NCI-H2081 (cell line): ENCODE measurements around the gene RNF207.

Experiments
- DNase-seq, 2 experiments: peaks; one replicate each; lab custom pipeline; 2025; lab: John Stamatoyannopoulos, UW

RNF207 gene

DNA sequence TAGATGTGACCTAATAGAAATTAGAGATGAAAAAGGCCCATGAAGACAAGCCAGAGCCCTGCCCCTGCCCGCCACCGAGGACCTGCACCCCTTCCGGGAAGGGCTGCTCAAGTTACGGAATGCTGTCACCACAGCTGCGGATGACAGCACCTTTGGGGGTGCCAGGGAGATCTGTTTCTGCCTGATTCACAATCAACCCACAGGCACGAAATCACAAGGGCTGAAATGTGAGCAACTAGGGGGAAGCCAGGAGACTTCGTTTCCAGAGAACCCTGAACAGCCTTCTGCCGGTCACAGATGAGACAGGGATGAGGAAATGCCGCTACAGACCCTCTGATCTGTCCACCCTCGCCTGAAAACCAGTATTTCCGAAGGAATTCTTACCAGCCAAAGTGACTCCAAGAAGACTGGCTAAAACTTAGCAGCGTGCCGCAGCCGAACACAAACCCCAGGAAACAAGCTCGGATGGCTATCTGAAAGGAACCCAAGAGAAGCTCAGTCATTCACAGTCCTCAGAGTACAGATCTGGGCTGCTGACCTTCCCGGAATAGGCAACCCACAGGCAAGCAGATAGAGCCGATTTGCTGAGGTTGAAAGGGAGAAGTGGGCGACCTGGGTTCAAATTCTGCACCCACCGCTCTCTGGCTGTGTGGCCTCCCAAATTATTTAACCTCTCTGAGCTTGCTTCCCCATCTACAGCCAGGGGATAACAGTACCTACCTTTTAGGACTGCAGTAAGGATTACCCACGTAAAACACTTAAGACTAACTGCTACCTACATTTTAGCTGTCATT is 28.8 kb downstream of the RNF207 start:
- peak; percentile 17 to 38 for DNase-seq

GRCh38 chr1:6235296-6235677 is 29.4 kb downstream of the RNF207 start:
- DNase-seq: no peak

DNA sequence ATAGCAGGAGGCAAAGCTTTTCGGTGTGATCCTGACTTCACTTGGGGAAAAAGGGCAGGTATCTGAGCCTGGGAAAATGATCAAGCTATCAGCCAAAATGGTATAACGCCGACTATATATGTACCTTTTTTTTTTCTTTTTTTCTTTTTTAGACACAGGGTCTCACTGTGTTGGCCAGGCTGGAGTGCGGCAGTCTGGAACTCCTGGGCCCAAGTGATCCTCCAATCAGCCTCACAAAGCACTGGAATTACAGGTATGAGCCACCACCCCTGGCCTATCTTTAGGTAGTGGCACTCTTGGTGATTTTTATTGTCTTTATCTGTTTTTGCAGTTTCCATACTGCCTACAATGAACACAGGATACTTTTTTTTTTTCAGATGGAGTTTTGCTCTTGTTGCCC is 31.2 kb downstream of the RNF207 start:
- DNase-seq: no peak

DNA sequence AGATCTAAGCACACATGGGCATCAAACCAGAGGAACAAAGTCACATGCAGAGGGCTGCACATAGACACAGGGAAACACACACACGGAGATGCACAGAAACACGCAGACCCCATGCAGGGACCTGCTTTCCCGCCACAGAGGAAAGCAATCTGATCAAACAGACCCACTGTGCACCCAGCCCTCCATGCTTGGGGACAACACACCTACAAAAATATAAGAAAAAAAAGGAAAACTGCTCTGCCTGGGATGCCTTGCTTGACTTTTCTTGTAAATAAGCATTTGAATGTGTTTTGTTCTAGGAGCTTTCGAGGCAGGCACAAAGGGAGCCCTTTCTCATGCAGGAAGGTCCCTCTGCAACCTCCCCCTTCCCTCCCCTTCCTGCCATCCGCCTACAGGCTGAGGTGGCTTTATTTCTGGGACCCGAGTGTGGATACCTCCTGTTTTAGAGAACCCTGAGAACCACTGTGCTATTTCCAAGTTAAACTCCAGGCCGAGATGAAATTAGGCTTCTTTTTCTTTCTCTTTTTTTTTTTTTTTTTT is 33.4 kb downstream of the RNF207 start:
- DNase-seq: no peak

DNA sequence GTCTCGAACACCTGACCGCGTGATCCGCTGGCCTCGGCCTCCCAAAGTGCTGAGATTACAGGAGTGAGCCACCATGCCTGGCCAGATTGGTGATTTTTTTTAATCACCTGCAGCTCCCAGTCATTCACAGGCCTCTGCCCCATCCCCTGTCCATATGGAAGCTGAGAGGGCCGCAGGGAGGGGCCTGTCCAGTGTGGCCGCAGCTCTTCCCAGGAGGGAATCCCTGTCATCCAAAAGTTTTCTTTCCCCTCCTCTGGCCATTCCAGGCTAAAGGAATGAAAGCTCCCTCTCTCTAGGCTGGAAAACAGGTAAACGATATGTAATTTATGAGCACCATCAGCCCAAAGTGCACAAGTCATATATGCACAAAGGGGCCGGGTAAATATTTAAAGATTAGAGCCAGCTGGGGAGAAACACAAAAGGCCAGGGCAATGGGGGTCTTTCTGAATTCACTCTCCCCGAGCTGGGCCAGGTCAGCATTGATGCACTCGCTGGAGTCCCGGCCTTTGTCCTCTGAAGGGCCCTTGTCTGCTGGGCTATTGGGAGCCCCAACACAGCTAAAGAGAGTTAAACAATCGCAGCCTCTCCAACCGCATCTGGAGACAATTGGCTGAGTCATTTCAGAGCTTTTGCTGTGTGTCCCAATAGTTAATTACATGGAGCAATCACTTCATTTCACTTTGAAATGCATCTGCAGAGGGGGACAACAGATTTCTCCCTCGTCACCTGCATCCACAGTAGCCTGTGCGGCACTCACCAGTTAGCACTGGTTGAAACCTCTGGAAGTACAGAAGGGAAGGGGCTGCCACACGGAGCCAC is 34.2 kb downstream of the RNF207 start:
- peak in 1 of 2 experiments; percentile 52 for DNase-seq

DNA sequence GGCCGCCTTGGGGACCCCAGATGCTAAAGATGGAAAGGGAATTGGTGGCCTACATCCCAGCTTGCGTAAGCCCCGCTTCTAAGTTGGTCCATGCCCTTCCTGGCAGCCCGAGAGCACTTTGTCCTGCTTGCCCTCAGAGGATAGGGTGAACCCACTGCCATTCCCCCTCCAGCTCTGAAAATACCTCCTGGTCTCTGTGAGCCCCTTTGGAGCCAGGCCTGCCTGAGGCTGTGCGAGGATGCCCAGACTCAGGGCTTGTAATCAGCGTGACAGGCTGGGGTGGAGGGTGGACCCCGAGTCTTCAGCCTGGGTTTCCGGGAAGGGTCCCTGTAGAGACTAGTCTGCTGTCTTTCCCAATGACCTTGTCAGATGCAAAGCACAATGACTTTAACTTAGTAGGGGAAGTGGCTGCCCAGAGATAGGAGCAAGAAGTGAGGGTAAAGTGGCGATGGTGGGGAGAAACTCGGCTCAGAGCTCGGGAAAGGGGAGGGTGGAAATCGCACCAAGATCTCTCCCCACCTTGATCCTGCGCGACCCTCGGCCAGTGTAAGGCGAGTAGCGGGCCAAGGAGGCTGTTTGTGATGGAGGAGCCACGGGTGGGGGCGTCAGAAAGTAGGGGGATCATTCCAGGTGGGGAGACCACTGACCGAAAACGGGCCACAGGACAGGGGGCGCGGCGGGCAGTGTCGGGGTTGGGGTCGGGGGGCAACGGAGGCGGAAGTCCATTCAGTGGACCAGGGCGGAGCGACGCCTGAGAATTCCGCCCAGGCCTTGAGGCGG is 35.4 kb downstream of the RNF207 start:
- DNase-seq: no peak

- no peak for DNase-seq
Observed at GRCh38 chr1:6241887-6242740, 36.2 kb downstream of the RNF207 start.

DNA sequence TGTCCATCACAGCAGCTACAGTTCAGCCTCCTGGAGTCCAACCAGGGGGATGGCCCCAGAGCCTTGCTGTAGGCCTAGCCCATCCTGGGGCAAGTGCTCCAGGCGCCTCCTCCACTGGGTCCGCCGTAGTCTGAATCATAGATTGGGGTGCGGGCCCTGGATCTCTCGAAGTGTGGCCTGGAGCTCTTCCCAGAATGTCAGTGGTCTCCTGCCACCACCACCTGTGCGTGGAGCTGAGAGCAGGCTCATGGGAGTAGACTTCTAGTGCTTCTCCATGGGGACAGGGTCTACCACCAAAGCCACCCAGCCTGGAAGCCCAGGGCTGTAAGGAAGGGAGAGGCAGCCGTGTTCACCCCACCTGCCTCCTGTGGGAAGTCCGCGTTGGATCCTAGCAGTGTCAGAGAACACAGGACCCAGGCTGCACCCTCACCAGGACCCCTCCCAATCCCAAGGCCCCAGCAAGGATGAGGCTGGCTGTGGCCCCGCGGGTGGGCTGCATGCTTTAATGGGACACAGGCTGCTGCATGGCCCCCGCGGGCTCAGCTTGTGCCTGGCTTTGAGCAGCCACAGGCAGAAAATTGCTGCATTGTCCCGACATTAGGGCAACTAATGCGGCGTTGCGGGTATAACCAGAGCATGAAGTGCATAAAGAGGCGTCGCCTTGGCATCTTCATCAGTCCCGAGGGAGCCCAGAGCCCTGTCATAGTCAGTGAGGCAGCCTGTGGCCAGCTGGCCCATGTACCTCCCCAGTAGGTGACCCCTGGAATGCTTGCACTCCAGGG is 37.3 kb downstream of the RNF207 start:
- no peak for DNase-seq

GRCh38 chr1:6243993-6244392 is 38.1 kb downstream of the RNF207 start, which contains the start of gene HES3:
Gene HES3, plus strand, starts transcription at chr1:6244179. Its CDS starts 187 bp downstream, at chr1:6244366.
- DNase-seq: no peak

GRCh38 chr1:6244401-6245049 is 38.6 kb downstream of the RNF207 start:
- no peak for DNase-seq

GRCh38 chr1:6245086-6245868 is 39.4 kb downstream of the RNF207 start:
- peak; percentile 88 to 93 for DNase-seq

- DNase-seq: peak; percentile 72 to 82
Observed at GRCh38 chr1:6245869-6246496, 40.1 kb downstream of the RNF207 start.

DNA sequence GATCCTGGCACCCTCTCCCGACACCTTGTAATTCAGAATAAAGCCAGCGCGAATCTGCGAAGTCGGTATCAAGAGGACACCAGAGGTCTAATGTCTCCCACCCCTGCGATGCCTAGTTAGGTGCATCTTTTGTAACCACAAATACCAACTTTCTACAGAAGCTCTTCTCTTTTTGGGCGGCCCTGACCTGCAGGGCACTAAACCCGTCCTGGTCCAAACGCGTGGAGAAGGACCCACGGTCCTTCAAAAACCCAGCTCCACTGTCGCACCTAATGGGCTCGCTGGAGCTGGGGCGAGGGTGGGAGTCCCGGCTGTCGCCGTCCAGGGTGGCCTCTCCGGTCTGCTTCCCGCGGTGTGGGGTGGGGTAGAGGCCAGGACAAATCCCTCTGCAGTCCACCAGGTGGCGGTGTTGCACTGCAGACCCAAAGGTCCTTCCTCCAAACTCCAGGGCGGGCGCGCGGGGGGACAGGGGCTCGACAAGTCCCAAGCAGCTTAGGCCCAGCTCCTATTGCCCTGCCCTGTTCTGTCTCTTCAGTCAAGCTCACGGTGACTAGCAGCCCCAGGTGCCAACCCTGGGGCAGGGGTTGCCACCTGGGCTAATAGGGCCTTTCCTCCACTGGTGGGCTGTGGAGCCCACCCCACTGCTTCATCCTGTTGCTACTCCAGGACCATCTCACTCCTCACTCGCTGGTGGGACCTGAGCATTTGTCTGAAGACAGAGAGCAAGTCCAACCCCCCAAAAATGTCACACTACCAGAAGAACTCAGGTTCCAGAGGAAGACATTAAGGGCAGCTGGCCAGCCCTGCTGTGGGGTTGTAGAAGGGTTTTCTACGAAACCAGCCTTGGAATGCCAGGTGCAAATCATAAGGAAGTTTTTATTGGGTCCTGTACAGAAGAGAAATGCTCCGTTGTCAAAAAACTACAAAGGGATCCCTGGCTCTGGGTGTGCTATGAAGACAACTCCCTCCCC is 40.9 kb downstream of the RNF207 start:
- DNase-seq: peak; percentile 75 to 85

DNA sequence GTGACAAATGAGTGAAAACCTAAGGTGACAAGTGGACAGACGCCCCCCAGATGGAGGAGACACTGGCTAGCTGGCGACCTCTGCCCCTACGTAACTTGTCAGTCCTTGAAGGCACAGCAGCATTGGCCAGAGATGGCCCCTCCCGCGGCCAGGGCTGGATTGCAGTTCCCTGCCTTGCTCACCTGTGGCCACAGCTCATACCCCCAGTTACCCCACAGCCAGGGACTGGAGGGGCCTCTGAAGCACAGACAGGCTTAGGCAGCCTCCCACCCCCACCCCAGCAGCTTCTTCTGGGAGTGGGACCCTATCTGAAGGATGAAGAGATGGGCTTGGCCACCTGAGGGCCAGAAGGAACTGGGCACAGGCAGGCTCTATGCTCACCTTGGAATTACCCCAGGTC is 41.7 kb downstream of the RNF207 start:
- DNase-seq: no peak

DNA sequence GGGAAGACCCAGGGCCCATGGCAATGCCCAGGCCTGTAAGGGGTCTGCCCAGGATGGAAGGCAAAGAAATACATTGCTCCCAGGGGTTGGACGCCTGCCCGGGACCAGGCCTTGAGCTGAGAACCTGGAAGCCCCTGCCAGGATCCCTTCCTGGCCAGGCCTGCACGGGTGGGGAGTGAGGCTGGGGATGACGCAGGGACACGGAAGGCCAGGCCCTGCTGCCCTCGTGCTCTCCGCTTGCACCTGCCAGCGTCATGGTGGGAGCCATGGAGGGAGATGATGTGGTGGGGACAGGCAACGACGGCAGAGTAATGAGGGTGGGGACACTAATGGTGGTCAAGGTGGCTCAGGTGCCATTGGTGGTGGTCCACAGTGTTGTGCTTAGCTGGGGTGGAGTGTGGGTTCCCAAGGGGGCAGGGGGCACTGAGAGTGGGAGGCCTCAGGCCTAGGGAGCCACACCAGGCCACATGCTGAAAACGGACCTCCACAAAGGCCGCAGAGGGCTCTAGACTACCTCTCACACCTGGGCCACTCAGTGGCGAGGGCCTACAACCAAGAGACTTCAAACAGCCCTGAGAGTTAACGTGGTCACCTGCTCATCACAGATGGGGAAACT is 42.4 kb downstream of the RNF207 start:
- DNase-seq: no peak

DNA sequence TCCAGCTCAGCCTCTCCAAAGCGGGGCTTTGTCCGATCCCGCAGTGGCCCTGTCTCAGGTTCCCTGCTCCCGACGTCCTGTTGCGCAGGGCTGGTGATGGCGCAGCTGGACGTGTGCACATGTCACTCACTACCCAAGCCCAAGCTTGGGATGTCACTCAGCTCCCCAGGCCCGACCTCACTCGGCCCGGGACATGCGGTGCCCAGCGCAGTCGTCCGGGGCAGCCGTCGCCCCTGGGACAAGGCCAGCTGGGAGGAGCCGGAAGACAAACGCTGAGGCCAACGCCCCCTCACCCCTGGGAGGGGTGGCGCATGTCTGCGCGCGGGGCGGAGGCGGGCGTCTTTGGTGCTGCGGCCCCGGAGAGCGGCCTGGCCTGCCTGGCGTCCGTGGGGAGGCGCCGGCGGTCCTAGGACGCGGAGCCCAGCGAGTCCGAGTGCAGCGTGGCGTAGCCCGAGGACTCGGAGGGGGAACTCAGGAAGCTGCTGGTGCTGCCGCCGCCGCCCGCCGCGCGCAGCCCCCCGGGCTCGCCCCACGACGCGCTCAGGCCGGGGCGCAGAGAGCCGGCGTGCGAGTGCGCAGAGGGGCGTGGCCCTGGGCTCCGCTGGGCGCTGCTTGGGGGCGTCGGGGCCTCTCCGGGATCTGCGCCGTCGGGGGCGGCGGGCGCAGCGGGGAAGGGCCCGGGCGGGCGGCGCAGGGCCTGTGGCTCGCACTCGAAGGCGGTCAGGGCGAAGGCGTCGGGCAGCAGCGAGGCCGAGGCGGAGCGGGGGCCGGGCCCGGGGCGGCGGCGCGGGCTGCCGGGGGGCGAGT is 43.2 kb downstream of the RNF207 start:
- DNase-seq: no peak
